ENCODE data around the gene MACROD1. TPM values are rescaled to one million over a fixed set of nuclear protein-coding genes. Genes with fewer than 3 reads are reported as not detected.

Gene MACROD1
- total and polyA plus RNA-seq, 10 of the 15 experiments (the other 5 are each of a cell fraction or from before 2014, with no cell fraction given), result 1.2 to 22.7 (median 11.3) TPM; not detected in 1

GRCh38 chr11:64122411-64123410, 43.2 kb downstream of the MACROD1 start (continued):
- TF ChIP-seq RELB (IDR thresholded peaks at IDR 0.05; ENCODE audit: low read depth) (no peak), PAX5 (IDR thresholded peaks at IDR 0.05; ENCODE audit: borderline replicate concordance, low read depth, low read length) (no peak), CREM (IDR thresholded peaks at IDR 0.05; ENCODE audit: low read depth) (no peak), SIX5 (IDR thresholded peaks at IDR 0.05; ENCODE audit: low read depth, low read length, severe bottlenecking) (no peak), MAX (IDR thresholded peaks at IDR 0.05; ENCODE audit: low read depth, low read length) (no peak), TCF12 (IDR thresholded peaks at IDR 0.05; ENCODE audit: low read depth, low read length) (no peak), MTA3 (IDR thresholded peaks at IDR 0.05; ENCODE audit: borderline replicate concordance, low read length) (no peak)

- FAIRE-seq (no peak), ATAC-seq (no peak)
- no peak for TF ChIP-seq ZNF687 (IDR thresholded peaks at IDR 0.05)
- no peak for TF ChIP-seq ZNF24 (IDR thresholded peaks at IDR 0.05)
- no peak for TF ChIP-seq BCL3 (IDR thresholded peaks at IDR 0.05; ENCODE audit: borderline replicate concordance, insufficient read depth, low read depth, low read length, poor library complexity, severe bottlenecking)
Observed at GRCh38 chr11:64121663-64122410, 44.1 kb downstream of the MACROD1 start.

More at GRCh38 chr11:64121663-64122410, 44.1 kb downstream of the MACROD1 start:
- ChIA-PET CTCF (no interaction called here), POLR2A (no interaction called here), RAD21 (ENCODE audit: unreplicated experiment) (no interaction called here), SMC1A (ENCODE audit: uncharacterized antibody, unreplicated experiment) (no interaction called here)
- Histone ChIP-seq H4K20me1 (ENCODE audit: control insufficient read depth, insufficient read depth) (no peaks in the 10 kb centered on the region), H3K27ac (ENCODE audit: control insufficient read depth, insufficient read depth) (no peak overlapping the region), H3K9me3 (replicated peaks; ENCODE audit: control insufficient read depth, insufficient read depth, low read length) (no peaks in the 10 kb centered on the region), H3K36me3 (ENCODE audit: control insufficient read depth in 2 of 2, insufficient read depth in 2 of 2, low read length in 1 of 2) (no peaks in the 10 kb centered on the region), H3K4me3 (no peak overlapping the region), H3K9ac (ENCODE audit: control insufficient read depth, insufficient read depth, low read length) (no peak overlapping the region), H2AFZ (ENCODE audit: control insufficient read depth, low read depth, low read length) (no peak overlapping the region), H3K4me1 (ENCODE audit: control insufficient read depth, insufficient read depth, low read length) (no peaks in the 10 kb centered on the region), H3K4me2 (ENCODE audit: control insufficient read depth, insufficient read depth) (no peak overlapping the region), H3K27me3 (replicated peaks in 1 of 2; ENCODE audit: control insufficient read depth in 2 of 2, insufficient read depth in 2 of 2, low read length in 1 of 2) (no peaks in the 10 kb centered on the region; a peak in 1 of 4 replicates), H3K79me2 (ENCODE audit: control insufficient read depth, insufficient read depth, low read length) (no peaks in the 10 kb centered on the region)
- BruUV-seq (replicated peaks), result no TSS peak
- 55% methylated on average over 19 of the region's 19 CpGs for whole genome bisulfite sequencing (ENCODE audit: insufficient coverage, insufficient replicate concordance, low lambda C conversion rate, missing lambda C conversion rate)
- in situ Hi-C loops (cut with MboI), result no loop called here
- no peak for DNase-seq (ENCODE audit: low read depth, low spot score)
- intact Hi-C loops (cut with micrococcal nuclease; ENCODE audit: unreplicated experiment), result no loop called here

All from GM12878 (cell line).